ENCODE results near the gene CCHCR1. TPM values are rescaled to one million over a fixed set of nuclear protein-coding genes. Genes with fewer than 3 reads are reported as not detected.

CCHCR1 gene
- total RNA-seq, 1 experiment from 2014 or later: 45.5 TPM

GRCh38 chr6:31140643-31141042 lies 17.0 kb downstream of the CCHCR1 start:
- WGBS (ENCODE audit: extremely low coverage, insufficient read length, low lambda C conversion rate): no CpG with 5 or more reads among the region's 15 CpGs

More at GRCh38 chr6:31140643-31141042, 17.0 kb downstream of the CCHCR1 start:
- H3K27ac Mint-ChIP-seq: no peak overlapping the region
- H2BK20ac ChIP-seq (ENCODE audit: low read depth, low read length, poor library complexity, severe bottlenecking): no peak overlapping the region
- H3K23me2 ChIP-seq (ENCODE audit: insufficient read length, low read depth, low read length, poor library complexity, severe bottlenecking): no peaks in the 10 kb centered on the region
- no peak overlapping the region for H2BK120ac ChIP-seq (ENCODE audit: low read depth, low read length, poor library complexity, severe bottlenecking)
- H3K18ac ChIP-seq (ENCODE audit: insufficient read length, low read depth, low read length): no peak overlapping the region
- H3K9ac ChIP-seq (ENCODE audit: extremely low read depth, insufficient read length, low read length): no peak overlapping the region
- H3K14ac ChIP-seq (ENCODE audit: insufficient read depth, low read length): no peak overlapping the region; the same call in 1 of the 2 replicates
- H3K79me2 ChIP-seq (ENCODE audit: insufficient read depth, low read length): no peaks in the 10 kb centered on the region
- no peak overlapping the region for H3K23ac ChIP-seq (ENCODE audit: insufficient read length, low read depth, low read length)
- H3K9me3 Mint-ChIP-seq: no peaks in the 10 kb centered on the region; a peak in 1 of 5 replicates
- H3K36me3 Mint-ChIP-seq (ENCODE audit: insufficient read depth in 1 of 3, low read depth in 3 of 3): peaks cover 18 to 35% (median 31%) of the 10 kb centered on the region in 3 experiments
- no peak overlapping the region for H2BK15ac ChIP-seq (ENCODE audit: low read depth, low read length)
- H3K79me1 ChIP-seq (ENCODE audit: insufficient read depth, low read depth, low read length, poor library complexity, severe bottlenecking): no peaks in the 10 kb centered on the region
- H3K4me3 Mint-ChIP-seq: no peak overlapping the region
- H4K8ac ChIP-seq (replicated peaks; ENCODE audit: insufficient read length, low read depth, low read length): no peak overlapping the region
- no peak overlapping the region for H3K56ac ChIP-seq (ENCODE audit: insufficient read length, low read depth, low read length)
- H4K91ac ChIP-seq (ENCODE audit: insufficient read length, low read depth, low read length): no peak overlapping the region
- peaks cover 43 to 49% of the 10 kb centered on the region in 2 experiments for H3K4me1 Mint-ChIP-seq
- no peaks in the 10 kb centered on the region for H3K9me3 ChIP-seq (ENCODE audit: control insufficient read depth, low read depth, low read length)
- no peaks in the 10 kb centered on the region for H4K20me1 ChIP-seq (ENCODE audit: control insufficient read depth, insufficient read depth, insufficient read length)
- H3K4ac ChIP-seq (ENCODE audit: low read depth, low read length): no peak overlapping the region
- no peak overlapping the region for H2AK5ac ChIP-seq (ENCODE audit: insufficient read length, low read length)
- no peak overlapping the region for H4K5ac ChIP-seq (ENCODE audit: insufficient read length, low read depth, low read length)
- peaks cover 7% of the 10 kb centered on the region; the same call in 1 of the 2 replicates for H3K4me1 ChIP-seq (ENCODE audit: insufficient read depth, low read length)
- H3K4me2 ChIP-seq (ENCODE audit: insufficient read depth, insufficient read length, low read length): no peak overlapping the region
- H2BK5ac ChIP-seq (ENCODE audit: insufficient read length, low read length): no peak overlapping the region
- H3K27me3 ChIP-seq (ENCODE audit: insufficient read depth, low read length): no peaks in the 10 kb centered on the region
- no peaks in the 10 kb centered on the region; the same call in none of the 2 replicates for H3K27me3 Mint-ChIP-seq (ENCODE audit: low read depth)
- H2BK12ac ChIP-seq (ENCODE audit: insufficient read length, low read depth, low read length): no peak overlapping the region
- H2AFZ ChIP-seq (ENCODE audit: low read length): no peak overlapping the region
- H3T11ph ChIP-seq (ENCODE audit: low read length): no peak overlapping the region
- TF ChIP-seq CTCF (conservative IDR thresholded peaks at IDR 0.05): no peak
- no peak overlapping the region for H3K27ac ChIP-seq (ENCODE audit: insufficient read length, low read depth, low read length)
- DNase-seq: no peak
